Measurements from ENCODE around the gene USP35.
"Not testable (repeated sequence)": the region's sequence is repeated elsewhere in the genome, so short reads cannot be mapped to it uniquely, and the experiment has no call there.

USP35 gene

DNA sequence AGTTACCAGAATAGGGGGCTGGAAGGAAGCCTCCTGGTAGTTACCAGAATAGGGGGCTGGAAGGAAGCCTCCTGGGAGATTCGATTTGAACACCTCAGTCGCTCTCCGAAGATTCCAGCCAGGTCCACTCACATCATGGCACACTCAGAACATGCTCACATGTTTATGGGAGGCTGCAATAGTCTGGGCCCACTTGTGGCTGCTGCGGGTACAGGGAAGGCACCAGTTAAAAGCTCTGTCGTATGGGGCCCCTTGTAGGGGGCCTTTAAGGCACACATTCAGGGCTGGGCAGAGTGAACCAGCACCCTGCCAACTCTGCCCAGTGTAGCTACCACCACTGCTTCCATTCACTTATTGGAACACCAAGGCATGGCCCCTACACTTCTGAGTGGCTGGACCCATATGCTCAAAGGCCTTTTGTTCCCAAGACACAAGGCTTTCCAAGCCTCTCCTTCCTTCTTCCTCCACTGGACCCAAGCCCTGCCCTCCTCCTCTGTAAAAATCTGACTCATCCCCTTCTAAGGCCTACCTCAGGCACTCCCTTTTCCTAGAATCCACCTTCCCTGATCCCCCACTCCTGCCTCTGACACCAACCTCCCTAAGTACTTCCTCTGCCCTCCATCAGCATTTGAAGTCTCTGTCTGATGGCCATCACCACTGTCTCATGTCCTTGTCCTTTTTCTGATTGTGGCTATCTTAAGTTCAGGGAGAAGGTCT lies 28.0 kb downstream of the USP35 start:
- no peak for DNase-seq (ENCODE audit: low read depth in 2 of 2)

GRCh38 chr11:78217650-78218541 lies 29.2 kb downstream of the USP35 start:
- DNase-seq (ENCODE audit: low read depth in 2 of 2): no peak

GRCh38 chr11:78218707-78219492 lies 30.2 kb downstream of the USP35 start:
- DNase-seq (ENCODE audit: low read depth in 2 of 2): no peak

DNA sequence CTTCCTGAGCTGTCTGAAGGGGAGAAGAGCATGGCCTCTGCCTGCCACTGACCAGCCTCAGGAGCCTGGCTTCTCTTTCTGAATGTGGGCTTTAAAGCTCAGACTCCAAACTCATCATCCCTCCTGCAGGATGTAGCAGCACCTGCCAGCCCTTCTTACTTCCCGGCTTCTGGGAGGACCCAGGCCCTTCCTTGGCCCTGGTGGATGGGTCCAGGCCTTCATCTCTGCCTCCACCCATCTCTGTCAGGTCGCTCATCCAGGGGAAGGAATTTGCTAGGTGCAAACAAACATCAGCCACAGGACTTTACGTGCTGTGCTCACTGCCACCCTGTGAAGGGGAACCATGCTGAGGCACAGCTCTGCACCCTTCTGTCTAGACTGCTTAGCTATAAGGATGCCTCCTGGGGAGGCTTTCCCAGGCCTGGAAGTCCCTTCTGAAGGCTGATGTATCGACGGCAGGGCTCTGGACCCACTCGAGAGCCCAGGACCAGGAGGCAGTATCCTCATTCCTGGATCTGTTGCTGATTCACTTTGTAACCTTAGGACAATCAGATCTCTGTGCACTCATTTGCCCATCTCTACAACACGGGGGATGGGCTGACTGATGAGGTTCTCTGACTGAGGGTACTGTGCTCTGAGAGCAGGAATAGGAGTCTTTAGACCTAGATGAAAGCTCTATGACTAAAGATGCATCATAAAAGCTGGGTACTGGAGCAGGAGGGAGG lies 30.9 kb downstream of the USP35 start:
- DNase-seq (ENCODE audit: low read depth in 2 of 2): no peak

DNA sequence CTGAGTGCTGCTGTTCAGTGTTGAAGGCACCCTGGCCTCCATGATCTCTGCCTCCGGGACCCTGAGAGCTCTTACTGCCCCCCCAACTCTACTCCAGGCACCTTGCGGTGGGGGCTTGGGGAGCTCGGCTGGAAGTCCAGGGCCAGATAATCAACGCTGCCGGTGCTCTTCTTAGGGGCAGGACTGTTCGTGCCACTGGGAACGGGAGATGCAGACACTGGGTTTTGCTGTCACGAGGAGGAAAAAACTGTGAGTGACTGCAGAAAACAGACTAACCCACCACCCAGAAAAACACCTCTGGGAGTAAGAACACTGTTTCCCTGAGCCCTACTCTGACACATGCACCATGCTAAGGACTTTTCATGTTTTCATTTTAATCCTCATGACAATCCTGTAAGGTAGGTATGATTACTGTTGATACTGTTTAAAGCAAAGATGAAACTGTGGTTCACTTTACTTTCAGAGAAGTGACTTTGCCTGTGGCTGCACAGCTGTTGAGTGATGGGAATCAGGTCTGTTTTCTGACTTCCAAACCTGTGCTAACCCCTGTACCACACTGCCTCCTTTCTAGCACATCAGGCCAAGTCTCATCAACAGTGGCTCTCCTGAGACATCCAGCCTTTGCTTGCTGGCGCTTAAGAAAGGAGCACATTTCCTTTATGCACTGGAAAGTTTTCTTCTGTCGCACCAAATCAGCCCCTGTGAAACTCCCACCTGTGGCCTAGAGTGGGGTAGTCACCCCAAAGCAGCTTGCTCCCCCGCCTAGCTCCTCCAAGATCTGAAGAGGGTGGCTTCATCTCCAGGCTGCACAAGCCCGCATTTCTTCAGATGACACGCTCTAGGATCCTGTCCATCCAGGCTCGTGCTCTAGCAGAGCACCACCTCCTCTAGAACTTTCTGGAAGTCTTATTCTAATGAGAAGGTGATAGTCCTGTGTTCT lies 31.8 kb downstream of the USP35 start:
- DNase-seq (ENCODE audit: low read depth in 2 of 2): no peak

DNA sequence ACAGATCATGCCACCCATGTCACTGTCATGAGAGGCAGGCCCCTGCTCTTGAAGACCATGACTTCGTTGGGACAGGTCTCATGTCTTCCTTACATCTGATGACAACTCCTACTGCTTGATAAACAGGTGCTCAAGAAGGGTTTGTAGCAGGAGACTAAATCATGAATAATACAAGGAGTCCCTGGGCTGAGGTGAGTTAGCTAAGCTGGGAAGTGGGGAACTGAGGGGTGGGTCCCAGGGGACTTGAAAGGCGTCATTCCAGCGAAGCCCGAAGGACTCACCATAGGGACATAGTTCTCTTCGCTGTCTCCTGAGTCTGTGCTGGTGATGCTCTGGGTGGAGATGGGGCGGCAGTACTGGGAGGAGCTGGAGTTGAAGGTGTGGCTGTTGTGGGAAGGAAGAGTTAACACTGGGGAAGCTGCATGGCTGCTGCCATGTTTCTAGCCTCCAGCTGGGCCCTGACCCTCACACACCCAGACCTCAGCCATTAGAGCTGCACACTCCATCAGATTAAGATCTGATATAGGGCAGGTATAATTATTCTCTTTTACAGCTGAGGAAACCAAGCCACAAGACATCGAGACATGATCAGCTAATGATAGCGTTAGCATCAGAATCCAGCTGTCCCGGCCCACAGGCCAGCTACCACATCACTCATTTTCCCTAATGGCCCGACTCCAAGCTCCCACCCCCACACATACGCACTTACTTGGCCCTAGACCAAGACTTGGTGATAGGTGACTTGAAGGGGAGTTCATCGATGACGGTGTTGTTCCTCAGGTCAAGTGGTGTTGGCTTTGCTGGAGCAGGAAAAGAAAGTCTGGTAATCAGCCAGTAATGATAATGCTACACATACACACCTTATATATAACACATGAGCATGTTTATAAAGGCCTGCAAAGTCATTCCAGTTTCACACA lies 32.9 kb downstream of the USP35 start:
- no peak for DNase-seq (ENCODE audit: low read depth in 2 of 2)

GRCh38 chr11:78222726-78223125 lies 34.0 kb downstream of the USP35 start:
- DNase-seq (ENCODE audit: low read depth in 2 of 2): not testable (repeated sequence)

- no peak for DNase-seq (ENCODE audit: low read depth in 2 of 2)
Measured at GRCh38 chr11:78223320-78223954, 34.7 kb downstream of the USP35 start.

DNA sequence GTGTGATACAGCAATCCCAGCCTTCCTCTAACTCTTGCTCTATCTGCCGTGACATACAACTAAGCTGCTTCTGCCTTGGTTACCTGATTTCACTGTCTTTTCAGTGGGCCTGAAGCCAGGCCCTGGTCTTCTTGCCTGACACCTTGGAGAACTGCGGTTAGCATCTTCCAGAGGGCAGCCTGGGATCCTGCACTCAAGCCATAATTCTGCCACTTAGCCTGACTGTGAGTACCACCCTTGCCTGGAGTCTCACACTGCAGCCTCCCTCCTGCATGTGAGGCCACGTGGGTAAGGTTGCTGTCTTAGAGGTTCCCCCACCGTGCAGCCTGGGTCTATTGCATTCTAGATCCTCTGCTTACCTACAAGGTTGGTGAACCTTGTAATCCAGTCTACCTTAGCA lies 35.8 kb downstream of the USP35 start:
- DNase-seq (ENCODE audit: low read depth in 2 of 2): no peak

GRCh38 chr11:78224906-78225420 lies 36.2 kb downstream of the USP35 start:
- no peak for DNase-seq (ENCODE audit: low read depth in 2 of 2)

DNA sequence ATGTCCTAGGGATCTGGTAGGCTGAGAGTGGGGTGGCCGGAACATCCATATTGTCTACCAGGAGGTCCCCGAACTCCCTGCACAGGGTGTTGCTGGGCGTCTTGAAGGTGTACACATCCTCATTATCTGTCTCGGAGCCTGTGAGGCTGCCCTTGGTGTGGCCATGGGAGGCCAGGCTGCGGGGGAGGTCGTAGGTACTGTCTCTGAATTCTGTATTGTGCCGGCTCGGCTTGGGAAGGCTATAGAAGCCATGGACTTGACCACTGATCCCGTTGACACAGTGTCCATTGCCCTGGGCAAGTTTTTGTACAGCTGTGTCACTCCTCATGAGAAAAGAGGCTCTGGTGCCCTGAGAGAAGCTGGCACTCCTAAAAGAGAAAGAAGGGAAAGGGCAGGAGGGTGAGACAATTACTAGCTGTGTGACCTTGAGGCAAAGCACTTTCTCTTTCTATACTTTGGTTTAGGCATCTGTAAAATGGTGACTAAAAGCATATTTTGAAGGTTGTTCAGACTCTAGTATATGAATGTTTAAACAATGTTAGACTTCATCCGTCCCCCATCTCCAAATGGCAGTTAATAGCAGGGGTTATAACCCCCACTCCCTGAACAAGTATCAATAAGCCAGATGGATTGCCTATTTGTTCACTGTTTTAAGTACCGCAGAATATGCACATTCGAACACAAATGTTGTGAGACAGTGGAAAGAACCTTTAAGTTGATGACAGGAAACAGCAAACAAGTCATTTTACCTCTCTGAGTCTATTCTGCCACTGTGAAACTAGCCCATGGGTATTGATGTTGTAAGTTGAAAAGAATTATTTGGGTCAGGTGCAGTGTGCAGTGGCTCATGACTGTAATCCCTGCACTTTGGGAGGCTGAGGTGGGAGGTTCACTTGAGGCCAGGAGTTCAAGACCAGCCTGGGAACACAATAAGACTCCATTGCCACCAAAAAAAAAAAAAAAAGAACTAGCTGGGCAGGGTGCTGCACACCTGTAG lies 38.3 kb downstream of the USP35 start:
- DNase-seq (ENCODE audit: low read depth in 2 of 2): no peak

DNA sequence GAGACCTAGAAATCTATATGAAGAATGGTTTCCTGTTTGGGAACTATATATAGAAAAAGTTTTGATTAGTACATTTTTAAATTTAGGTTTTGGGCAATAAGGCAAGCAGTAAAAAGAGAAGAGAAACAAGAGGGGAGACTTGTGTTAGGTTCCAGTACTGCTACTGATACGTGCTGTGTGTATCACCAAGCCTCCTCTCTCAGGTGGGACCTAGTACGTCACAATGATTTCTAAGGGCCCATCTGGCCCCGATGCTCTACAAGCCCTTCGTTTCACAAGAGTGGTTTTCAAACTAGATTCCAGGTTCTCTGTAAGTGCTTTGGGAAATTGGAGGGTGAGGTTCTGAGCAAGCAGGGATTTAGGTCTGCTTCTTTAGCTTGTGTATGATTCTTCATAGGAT lies 39.2 kb downstream of the USP35 start:
- no peak for DNase-seq (ENCODE audit: low read depth in 2 of 2)

GRCh38 chr11:78228467-78228866 lies 39.7 kb downstream of the USP35 start:
- no peak for DNase-seq (ENCODE audit: low read depth in 2 of 2)

DNA sequence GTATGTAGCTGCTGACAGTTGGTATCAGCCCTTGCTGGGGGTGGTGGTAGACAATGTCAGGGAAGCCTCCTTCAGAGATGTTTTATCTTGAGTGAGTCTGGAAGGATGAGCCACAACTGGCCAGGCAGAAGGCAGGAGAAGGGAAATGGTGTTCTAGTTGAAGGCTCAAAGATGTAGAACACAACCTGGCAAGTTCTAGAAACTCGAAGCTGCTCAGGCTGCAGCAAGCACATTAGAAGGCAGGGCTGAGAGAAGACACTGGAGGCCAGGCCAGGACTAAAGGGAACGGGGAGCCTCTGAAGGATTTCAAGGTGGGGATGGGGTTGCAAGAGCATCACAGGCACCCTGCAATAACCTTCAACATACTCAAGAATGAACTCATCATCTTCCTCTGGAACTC lies 40.4 kb downstream of the USP35 start:
- DNase-seq (ENCODE audit: low read depth in 2 of 2): no peak

DNA sequence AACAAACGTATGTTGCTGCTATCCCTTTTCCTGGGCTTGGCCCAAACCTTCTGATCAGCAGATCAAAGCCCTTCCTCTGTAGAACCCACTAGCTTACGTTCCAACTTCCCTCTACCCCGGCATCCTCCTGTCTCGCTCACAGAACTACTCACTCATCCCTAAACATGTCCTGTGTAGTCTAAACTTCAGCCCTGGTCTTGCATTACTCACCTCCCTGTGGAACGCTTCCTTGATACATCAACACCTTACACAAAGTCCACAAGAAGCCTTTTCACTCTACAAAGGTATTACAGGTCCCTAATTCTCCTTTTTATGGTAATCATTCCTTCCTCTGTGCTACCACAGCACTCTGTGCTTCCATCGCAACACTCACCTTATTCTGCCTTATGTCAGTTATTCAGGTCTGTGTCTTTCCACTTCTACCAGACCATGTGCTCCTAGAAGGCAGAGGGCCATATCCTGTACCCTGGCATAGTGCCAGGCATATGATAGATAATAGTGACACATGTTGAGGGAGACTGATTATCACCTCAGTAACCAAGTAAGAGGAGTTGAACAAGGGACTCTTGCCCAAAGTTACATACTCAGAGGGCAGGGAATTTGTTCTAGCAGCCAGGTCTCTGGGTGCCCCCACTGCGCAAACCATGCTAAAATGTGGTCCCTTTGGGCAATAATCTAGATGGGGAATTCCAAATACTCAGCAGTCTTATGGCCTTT lies 41.6 kb downstream of the USP35 start:
- no peak for DNase-seq (ENCODE audit: low read depth in 2 of 2)

GRCh38 chr11:78231962-78232501 lies 43.3 kb downstream of the USP35 start:
- DNase-seq (ENCODE audit: low read depth in 2 of 2): no peak

Data from stimulated activated CD8-positive, alpha-beta memory T cell treated with anti-CD3 and anti-CD28 coated beads, Interleukin-15, amount 100 ng/mL, for 48 hours (primary cell).